Activated CD4-positive, alpha-beta T cell treated with anti-CD3 and anti-CD28 coated beads, Interleukin-2, Interleukin-4, amounts not matched to agents 100 ng/mL and 50 ng/mL, durations not matched to agents 16 hours and 8 hours (primary cell): ENCODE results near the gene ELK4.

Source experiments
- DNase-seq: peaks from one replicate; pipeline ENCODE4 v3.0.0-alpha.2; 2020; ENCODE audit warnings: low spot score

Gene ELK4

GRCh38 chr1:205630241-205630640, 1.6 kb downstream of the ELK4 start:
- DNase-seq = no peak

- no peak for DNase-seq
Observed at GRCh38 chr1:205629751-205630150, 2.1 kb downstream of the ELK4 start.

DNA sequence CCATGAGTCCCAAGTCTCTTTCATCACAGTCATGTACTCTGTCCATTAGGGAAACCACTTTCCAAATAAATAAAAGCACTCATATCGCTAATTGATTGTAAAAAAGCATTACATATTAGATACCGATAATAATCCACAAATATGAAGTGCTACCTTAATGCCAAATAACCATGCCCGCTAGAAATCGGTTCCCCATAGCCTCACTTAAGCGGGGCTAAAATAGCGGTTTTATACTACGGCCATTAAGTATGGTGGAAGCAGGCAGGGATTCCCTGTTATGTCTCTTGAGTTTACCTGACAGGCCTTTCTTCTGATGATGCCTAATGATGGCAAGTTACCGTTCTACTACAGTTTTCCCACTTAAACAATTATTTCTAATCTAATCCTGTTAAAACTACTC, 3.9 kb downstream of the ELK4 start:
- no peak for DNase-seq

GRCh38 chr1:205626216-205626615, 5.6 kb downstream of the ELK4 start:
- no peak for DNase-seq

- DNase-seq = no peak
Observed at GRCh38 chr1:205623646-205624045, 8.2 kb downstream of the ELK4 start.

DNA sequence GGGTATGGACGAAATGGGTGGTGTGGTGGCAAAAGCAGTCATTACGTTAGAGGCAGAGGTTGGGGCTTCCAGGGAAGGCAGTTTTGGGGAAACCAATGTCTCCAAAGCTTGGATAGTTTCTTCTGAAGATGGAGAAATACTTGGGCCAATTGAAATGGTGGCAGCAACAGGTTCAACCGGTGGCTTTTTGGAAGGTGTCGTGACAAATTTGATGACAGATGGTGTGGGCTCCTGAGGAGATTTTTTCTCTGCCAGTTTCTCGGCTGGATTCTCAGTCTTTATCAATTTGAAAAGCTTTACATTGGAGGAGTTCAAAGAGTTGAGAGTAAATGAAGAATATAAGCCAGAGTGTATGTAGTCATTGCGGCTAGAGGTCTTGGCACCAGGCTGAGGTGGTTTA, 11.5 kb downstream of the ELK4 start:
- no peak for DNase-seq

- no peak for DNase-seq
Observed at GRCh38 chr1:205619376-205619775, 12.4 kb downstream of the ELK4 start.

GRCh38 chr1:205616563-205617293, 15.1 kb downstream of the ELK4 start:
- DNase-seq = no peak

DNA sequence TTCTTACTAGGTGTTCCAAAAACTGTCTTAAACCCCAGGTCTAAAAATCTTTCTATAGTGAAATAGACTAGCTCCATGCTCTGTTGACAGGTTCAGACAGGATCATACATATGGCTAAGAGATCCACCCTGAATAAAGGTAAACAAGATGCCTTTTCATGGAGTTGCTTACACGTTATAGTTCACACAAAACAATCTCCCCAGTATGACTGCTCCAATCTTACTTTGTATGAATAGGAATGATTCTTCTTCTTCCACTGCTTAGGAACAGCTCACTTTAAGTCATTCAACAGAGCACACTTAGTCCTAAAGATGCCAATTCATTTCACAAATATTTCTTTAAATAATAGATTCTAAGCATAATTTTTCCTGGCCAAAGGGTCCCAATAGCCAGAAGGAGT, 16.0 kb downstream of the ELK4 start:
- no peak for DNase-seq

DNA sequence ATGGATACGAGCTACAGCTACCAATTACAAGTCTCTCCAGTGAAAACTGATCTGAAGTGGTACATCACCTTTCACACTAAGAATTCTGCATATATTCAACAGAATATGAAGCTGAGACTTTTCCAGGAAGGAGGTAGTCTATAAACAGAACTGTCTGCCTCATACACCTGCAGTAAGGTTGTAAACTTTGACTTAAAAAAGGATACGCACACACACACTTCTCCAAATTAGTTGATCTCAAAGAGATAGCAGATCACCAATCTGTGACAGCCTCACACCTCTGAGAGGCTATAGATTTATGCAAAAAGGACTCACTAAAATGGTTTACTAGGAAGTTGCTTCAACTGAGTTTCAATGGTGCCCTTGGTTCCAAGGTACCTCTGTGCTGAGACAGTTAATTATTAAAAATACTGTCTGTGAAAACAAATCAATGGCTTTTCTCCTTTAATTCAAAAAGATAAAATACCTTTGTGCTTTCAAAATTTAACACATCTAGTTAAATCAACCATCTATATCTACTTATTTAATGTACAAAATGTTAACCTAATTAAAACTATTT, 17.9 kb downstream of the ELK4 start:
- DNase-seq = no peak

- DNase-seq = no peak
Observed at GRCh38 chr1:205612556-205612955, 19.3 kb downstream of the ELK4 start.

GRCh38 chr1:205612104-205612503, 19.7 kb downstream of the ELK4 start:
- DNase-seq = no peak

DNA sequence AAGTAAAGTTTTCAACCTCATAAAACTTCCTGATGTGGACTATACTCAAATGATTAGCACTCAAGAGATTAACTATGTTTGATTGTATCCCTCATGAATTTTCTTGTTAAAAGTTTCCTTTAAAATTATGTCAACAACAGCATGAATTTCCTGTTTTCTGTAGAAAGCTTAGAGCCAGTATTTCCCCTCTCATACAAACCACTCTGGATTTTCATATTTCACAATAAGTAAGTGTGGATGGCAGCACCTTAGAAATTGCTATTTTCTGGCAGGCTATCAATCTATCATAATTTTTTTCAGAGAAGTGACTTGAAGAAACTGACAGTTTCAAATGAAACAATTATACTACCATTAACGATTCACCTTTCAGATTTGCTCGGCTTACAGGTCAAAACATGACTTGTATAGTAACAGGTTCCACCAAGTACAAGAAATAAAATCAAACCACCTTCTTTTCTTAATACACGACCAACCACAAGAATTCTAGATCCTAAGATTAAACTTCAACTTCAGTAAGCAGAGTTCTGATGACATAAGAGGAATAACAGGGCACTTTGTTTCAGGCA, 20.8 kb downstream of the ELK4 start:
- DNase-seq = peak; percentile 30

- no peak for DNase-seq
Observed at GRCh38 chr1:205610036-205610435, 21.8 kb downstream of the ELK4 start.

DNA sequence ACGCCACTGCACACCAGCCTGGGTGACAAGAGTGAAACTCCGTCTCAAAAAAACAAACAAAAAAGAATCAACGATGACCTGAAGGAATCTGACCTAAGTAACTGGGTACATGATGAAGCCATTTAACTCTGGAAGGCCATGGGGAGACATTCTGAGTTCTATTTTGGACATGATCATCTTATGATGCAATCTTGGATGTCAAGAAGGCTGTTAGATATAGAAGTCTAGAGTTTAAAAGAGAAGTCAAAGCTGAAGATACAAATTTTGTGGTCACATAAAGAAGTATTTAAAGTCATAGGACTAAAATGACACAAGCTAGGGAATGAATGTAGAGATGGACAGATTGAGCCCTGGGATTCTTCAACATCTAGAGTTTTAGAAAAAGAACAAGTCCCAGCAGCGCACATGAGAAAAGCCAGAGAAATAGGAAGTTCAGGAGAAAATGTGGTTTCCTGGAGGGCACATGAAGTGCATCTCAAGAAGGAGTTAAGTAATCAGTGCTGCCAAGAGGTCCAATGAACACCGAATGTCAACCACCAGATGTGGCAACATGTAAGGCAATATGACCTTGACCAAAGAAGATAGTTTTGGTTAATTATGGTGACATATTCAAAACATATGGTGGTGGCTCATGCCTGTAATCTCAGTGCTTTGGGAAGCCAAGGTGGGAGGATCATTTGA, 26.8 kb downstream of the ELK4 start:
- DNase-seq = no peak

DNA sequence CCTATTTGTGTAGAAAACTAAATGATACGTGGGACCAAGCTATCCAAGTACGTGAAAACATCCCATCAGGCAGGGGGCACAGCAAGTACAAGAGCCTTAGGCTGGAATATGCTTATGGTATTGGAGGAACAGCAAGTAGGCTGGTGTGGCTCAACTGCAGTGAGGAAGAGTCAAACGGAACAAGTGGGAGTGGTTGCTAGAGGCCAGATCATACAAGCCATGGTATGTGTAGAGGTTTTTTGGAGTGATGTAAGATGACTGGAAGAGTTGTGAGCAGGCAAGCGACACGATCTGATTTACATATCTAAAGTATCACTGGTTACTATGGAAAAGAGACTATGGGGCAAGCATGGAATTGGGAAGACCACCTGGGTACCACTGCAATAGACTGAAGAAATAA, 27.8 kb downstream of the ELK4 start:
- DNase-seq = no peak

DNA sequence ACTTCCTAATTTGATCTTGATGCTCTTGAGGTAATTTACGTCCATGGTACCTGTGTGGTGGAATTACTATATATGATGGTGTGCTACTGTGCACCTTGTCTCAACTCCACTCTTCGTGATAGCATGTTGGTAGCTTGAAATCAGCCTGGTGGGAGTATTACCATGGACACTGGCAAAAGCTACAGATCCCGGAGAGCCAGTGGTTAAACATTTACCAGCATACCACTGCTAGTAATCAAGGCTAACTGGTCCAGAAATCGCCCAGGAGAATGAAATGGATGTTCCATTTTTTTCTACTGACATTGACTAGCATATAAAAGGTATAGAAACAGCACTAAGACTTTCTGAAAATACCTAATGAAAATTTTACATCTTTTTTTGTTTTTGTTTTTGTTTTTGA, 30.6 kb downstream of the ELK4 start:
- DNase-seq = no peak

DNA sequence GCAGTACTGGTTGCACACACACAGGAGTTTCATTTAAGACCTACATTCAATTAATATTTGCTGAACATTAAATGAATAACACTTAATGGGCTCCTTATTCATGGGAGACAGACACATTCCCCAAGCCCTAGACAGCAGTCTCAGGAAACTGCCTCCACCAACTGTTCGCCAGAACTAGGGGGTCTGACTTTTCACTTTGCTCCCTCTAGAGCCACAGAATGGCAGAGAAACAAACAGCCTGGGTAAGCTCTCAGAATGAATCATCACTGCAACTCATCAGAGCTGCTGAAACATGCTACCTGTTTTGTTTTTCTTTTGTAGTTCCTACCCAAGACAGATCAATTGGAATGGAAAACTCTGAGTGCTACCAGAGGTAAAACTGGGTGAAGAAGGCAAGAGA, 31.7 kb downstream of the ELK4 start:
- peak; percentile 67 for DNase-seq

DNA sequence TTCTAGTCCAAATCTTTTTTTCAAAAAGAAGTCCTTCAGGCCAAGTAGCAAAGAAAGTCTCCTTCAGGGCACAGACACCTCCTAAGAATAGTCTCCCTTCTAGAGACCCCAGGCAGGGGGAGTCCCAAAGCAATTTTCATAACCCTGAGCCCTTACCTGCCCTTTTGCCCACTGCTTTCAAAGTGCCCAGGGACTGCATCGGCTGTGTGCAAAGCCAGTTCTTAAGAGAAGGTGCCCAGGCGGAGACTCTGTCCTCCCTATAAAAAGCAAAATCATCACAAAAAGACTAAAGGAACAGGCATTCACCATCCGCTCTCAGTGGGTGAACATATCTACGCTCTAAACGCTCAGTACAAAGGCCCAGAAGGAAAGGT, 32.2 kb downstream of the ELK4 start:
- no peak for DNase-seq

GRCh38 chr1:205598841-205599668, 32.8 kb downstream of the ELK4 start:
- no peak for DNase-seq

DNA sequence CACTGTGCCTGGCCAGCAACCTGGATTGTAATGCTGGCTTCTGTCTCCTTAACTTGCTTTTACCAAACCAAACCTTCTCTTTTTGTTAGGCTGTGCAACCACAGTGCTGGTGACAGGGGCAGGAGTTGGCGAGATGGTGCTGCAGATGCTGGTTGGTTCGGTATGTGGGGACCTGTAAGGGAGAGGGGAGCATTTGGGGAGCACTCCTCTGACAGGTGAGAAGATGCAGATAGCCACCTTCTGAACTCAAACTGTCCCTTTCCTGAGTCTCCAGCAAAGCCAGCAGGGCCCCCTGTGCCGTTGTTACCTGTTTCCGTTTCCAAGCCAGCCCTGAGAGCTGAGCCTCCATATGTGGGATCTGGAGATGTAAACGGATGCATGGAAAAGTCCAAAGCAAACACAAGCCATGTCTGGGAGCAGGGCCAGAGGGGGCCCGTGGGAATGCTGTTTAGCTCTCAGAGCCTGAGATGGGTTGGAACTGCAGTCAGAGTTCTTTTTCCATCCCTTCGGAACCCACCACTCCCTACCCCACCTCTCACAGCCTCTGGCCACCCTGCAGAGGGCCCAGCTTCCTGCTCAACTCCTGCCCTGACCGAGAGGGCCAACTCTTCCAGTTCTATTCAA, 34.0 kb downstream of the ELK4 start:
- DNase-seq = no peak

GRCh38 chr1:205596876-205597275, 34.9 kb downstream of the ELK4 start:
- no peak for DNase-seq
